Smooth muscle cell of the brain vasculature (primary cell): ENCODE data around the gene ATP12A.
"Not testable (repeated sequence)": the region's sequence is repeated elsewhere in the genome, so short reads cannot be mapped to it uniquely, and the experiment has no call there.

Source experiments
- DNase-seq: peaks from one replicate; pipeline ENCODE4 v3.0.0-alpha.2; 2012; ENCODE audit warnings: low read depth, low spot score

Gene ATP12A

GRCh38 chr13:24730873-24731567 lies 50.8 kb downstream of the ATP12A start:
- not testable (repeated sequence) for DNase-seq

- no peak for DNase-seq
Observed at GRCh38 chr13:24734950-24735349, 54.7 kb downstream of the ATP12A start.

GRCh38 chr13:24737042-24737441 lies 56.8 kb downstream of the ATP12A start:
- no peak for DNase-seq

GRCh38 chr13:24738366-24738847 lies 58.2 kb downstream of the ATP12A start:
- no peak for DNase-seq

- no peak for DNase-seq
Observed at GRCh38 chr13:24740014-24740890, 60.0 kb downstream of the ATP12A start.

GRCh38 chr13:24741016-24741662 lies 60.9 kb downstream of the ATP12A start:
- DNase-seq = no peak

- DNase-seq = no peak
Observed at GRCh38 chr13:24741791-24742190, 61.6 kb downstream of the ATP12A start.

- no peak for DNase-seq
Observed at GRCh38 chr13:24742294-24742693, 62.1 kb downstream of the ATP12A start.

- DNase-seq = no peak
Observed at GRCh38 chr13:24742977-24743376, 62.8 kb downstream of the ATP12A start.

GRCh38 chr13:24744247-24744646 lies 64.0 kb downstream of the ATP12A start:
- DNase-seq = no peak

- no peak for DNase-seq
Observed at GRCh38 chr13:24745516-24745860, 65.3 kb downstream of the ATP12A start.

- DNase-seq = no peak
Observed at GRCh38 chr13:24745861-24746617, 65.8 kb downstream of the ATP12A start.

GRCh38 chr13:24746618-24747247 lies 66.5 kb downstream of the ATP12A start:
- DNase-seq = no peak

GRCh38 chr13:24747248-24748060 lies 67.2 kb downstream of the ATP12A start:
- no peak for DNase-seq

GRCh38 chr13:24748061-24748400 lies 67.8 kb downstream of the ATP12A start:
- DNase-seq = no peak

- DNase-seq = no peak
Observed at GRCh38 chr13:24759197-24759596, 79.0 kb downstream of the ATP12A start.
